SHP77 (cell line): ENCODE results near the gene SERTAD3.
A peak's percentile ranks its signal among the peaks of the same experiment; 100 is the strongest.

Experiments used
- DNase-seq, 2 experiments: peaks; one replicate each; lab custom pipeline; 2025; lab: John Stamatoyannopoulos, UW

The SERTAD3 gene

GRCh38 chr19:40425450-40426287 lies 18.5 kb downstream of the SERTAD3 start, which contains the start of gene SERTAD1:
SERTAD1 (minus strand) TSS chr19:40425992; CDS start chr19:40423546, 2,446 bp downstream.
- peak; percentile 99 to 100 for DNase-seq

- DNase-seq = no peak
Measured at GRCh38 chr19:40424637-40425449, 19.3 kb downstream of the SERTAD3 start.

GRCh38 chr19:40423938-40424337 lies 20.2 kb downstream of the SERTAD3 start:
- no peak for DNase-seq

GRCh38 chr19:40422748-40423566 lies 21.2 kb downstream of the SERTAD3 start:
- DNase-seq = no peak

- no peak for DNase-seq
Measured at GRCh38 chr19:40421993-40422747, 22.0 kb downstream of the SERTAD3 start.

GRCh38 chr19:40420766-40421765 lies 23.1 kb downstream of the SERTAD3 start:
- DNase-seq = peak; percentile 86 to 91

GRCh38 chr19:40420451-40420765 lies 23.7 kb downstream of the SERTAD3 start:
- no peak for DNase-seq

GRCh38 chr19:40419780-40420179 lies 24.4 kb downstream of the SERTAD3 start:
- no peak for DNase-seq

GRCh38 chr19:40419066-40419612 lies 25.0 kb downstream of the SERTAD3 start:
- no peak for DNase-seq

GRCh38 chr19:40418040-40418439 lies 26.1 kb downstream of the SERTAD3 start:
- DNase-seq = no peak

GRCh38 chr19:40417643-40417981 lies 26.5 kb downstream of the SERTAD3 start:
- no peak for DNase-seq

- DNase-seq = no peak
Measured at GRCh38 chr19:40416918-40417642, 27.1 kb downstream of the SERTAD3 start.

GRCh38 chr19:40415768-40416167 lies 28.4 kb downstream of the SERTAD3 start:
- no peak for DNase-seq

- no peak for DNase-seq
Measured at GRCh38 chr19:40414542-40415535, 29.3 kb downstream of the SERTAD3 start.

- no peak for DNase-seq
Measured at GRCh38 chr19:40413291-40413845, 30.8 kb downstream of the SERTAD3 start, which contains the start of gene PRX. PRX (minus strand) TSS chr19:40413378; CDS start chr19:40407932, 5,446 bp downstream.

GRCh38 chr19:40412866-40413265 lies 31.3 kb downstream of the SERTAD3 start:
- DNase-seq = no peak

- DNase-seq = no peak
Measured at GRCh38 chr19:40411958-40412499, 32.1 kb downstream of the SERTAD3 start.
